Fibroblast of peridontal ligament (primary cell): ENCODE results near the gene NPR1.
A peak's percentile ranks its signal among the peaks of the same experiment; 100 is the strongest.

Experiments
- DNase-seq: peaks from one replicate; pipeline ENCODE4 v3.0.0-alpha.2; 2010; ENCODE audit errors: extremely low read depth

NPR1 gene

DNA sequence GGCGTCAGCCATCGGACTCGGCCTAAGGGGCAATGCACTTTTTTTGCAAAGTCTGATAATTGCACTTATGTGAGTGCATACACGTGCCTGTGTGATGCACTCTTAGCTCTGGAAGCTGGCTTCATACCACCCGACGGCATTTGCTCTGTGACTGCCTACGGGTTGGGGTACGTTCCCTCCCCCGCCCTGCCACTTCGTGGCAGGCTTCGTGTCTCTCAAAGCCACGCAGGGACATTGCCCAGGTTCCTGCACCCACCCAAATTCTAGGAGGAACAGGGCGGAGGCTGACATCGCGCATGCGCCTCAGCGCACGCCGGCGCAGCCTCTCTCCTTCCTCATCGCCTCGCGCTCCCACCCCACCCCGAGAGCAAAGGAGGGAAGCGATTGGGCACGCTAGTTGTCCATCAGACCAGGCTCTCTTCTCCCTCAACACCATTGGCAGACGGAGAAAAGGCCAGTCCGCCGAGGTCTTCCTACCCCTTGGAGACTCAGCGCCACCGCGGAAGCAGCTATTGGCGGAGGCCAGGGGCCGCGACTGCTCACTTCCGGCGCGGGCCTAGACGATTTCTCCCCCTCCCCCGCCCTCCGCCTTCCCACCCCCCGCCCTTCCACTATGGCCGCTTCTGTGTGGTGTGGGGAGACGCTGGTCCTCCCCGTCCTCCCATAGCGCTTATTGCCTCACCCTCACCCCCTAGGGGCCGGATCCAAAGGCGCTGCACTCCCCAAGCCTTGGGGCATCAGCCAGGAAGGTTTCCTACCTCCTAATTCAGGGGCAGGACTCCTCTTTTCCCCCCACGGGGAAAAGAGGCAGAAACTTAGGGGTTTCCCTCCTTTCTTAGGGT, 49.2 kb downstream of the NPR1 start, which contains the start of gene INTS3:
Gene INTS3, plus strand, starts transcription at position 588 of the 842 bp plus-strand sequence. CDS start 585 bp downstream, outside the sequence.
- DNase-seq = peak; percentile 100

DNA sequence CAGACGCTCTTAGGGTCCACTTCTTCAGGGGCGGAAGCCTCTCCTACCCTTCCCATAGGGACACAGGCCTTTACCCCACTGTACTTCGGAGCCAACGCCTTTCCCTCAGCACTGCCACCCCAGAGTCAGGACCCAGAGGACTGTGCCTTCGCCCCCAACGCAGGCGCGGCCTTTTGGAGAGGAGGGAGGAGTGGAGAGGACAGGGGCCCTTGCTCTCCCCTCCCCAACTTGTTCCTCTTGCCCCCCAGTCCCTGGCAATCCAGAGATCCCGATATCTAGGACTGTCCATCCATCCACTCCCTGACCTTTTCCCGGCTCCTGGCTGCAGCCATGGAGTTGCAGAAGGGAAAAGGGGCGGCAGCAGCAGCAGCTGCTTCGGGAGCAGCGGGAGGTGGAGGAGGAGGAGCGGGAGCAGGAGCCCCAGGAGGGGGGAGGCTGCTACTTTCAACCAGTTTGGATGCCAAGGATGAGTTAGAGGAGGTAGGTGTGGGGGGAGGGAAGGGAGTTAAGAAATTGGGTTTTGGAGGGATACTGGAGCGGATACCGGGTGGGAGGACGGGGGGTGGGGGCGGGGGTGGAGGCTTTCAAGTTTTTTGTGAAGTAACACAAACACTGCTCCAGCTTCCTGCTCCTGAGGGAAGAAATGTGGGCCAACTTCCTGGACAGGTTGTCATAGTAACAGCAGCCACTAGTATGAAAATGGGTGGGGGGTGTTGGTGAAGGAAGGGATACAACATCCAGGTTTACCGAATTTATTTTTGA, 50.0 kb downstream of the NPR1 start:
- DNase-seq = peak; percentile 28

DNA sequence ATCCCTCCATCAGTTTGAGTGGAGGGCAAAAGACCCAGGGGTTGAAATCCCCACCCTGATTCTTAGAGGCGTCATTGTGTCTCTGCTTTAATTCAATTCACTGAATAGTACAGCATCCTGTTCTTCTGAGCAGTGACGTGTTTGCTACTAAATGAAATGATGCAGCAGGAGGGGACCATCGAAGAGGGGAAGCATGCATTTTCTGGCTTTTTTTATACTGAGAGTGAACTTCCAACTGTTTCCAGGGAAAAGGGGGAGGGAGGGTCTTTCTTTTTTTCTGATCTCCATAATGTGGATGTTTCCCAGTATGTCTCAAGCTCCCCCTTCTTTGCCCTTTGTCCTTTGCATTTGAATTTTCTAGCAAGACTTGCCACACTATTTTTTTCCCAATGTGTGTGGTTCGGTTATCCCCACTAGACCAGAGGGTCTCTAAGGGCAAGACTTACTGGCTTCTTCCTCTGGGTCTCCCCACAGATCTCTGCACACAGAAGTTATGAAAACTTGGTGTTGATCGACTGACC, 52.0 kb downstream of the NPR1 start:
- no peak for DNase-seq

DNA sequence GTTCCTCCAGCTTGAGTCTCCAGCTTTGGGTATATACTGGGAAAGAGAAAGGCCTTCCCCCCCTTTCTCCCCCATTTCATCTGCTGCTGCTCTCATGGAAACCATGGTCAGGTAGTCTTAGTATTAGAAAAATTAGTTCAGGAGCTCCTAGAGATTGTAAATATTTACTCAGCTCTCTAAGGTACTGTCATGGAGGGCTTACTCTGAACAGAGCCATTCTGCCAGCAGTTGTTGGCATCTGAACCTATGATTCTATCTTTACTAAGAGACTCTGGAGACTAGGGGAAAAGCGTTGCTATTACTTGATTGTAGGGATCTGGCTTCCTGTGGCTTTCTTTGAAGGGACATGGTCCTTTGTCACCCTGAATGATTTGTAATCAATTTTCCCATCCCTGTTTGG, 55.5 kb downstream of the NPR1 start:
- DNase-seq = no peak

DNA sequence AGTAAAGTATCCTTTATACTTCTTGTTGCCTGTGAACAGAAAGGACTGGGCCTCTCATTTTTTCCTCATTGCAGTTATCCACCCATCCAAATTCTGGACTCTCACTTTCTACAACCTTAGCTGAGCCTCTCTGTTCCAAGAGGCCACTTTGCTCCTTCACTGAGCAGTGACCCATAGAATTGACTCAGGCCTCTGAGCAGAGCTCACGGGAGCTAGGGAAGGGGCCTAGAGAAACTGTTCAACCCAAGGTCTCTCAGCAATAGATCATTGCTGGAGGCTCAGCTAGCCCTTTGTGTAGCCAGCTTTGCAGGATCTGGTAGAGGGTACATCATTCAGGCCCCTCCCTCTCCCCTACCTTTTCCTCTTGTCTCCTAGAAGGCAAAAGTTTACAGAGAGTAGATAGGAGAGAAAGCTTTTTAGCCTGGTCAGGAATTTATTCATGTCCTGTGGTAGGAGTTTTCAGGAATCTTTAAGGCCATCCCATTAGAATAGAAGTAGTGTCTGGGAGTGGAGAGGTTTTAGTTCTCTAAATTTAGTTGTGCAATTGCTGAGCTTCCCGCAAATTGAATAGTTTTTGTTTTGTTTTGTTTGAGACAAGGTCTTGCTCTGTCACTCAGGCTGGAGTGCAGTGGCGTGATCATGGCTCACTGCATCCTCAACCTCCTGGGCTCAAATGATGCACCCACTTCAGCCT, 56.1 kb downstream of the NPR1 start:
- no peak for DNase-seq

DNA sequence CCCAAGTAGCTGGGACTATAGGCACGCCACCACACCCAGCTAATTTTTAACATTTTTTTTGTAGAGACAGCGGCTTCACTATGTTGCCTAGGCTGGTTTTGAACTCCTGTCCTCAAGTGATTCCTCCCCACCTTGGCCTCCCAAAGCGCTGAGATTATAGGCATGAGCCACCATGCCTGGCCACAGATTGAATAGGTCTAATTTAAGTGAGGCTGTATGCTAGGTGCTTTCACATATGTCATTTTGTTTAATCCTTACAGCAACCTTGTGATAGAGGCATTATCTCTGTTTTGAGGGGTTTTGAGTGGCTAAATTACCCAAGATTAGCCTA, 56.6 kb downstream of the NPR1 start:
- DNase-seq = no peak

DNA sequence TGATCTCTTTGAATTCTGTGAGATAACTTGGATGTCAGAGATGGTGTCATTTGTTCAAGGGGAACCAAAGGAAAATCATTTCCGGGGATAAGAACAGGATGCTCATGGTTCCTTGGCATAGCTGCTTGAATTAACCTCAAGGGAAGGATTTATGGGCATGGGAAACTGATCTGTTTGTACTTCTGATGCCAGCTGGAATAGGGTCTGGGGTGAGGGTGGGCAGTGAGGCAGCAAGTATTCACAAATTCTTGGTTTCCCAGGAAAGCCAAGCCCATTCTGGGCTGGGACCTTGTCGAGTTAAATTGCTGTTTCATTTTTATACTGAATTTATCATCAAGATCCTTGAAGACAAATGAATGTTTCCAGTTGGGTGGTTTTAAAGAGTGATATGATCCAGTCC, 63.5 kb downstream of the NPR1 start:
- DNase-seq = no peak

DNA sequence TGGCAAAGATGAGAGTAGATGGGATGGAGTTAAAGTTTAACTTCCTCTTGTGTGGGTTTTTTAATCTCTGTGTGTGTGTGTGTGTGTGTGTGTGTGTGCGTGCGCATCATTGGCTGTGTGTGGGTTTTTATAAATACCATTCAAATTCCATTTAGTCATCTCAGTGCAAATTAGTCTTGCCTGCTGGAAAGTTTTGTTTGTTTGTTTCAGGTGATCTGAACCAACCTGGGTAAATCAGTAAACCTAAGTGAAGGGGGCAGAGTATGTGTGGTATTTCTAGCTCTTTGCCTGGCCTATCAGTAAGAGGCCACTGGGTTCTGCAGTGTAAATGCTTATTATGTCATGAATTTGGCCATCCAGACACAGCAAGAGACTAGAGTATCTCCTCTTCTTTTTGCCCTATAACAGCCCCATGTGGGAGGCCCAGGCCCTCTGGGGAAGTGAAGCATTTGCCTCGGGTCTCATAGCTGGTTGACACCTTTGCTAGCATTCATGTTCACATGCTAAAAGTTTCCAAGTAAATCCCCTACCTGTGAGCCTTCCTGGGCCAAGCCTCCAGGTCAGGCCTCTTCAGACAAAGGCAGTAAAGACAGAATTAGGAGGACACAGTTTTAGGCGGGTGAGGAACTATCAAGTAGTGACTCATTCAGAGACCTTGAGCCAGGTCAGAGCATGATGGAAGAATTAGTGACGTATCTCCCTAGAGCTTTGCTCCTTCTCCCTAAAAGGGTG, 64.1 kb downstream of the NPR1 start:
- peak; percentile 60 for DNase-seq
